Testis (tissue), 3 donors: ENCODE measurements around the gene MSH6. TPM values are rescaled to one million over a fixed set of nuclear protein-coding genes. Genes with fewer than 3 reads are reported as not detected.

Experiments
- DNase-seq: peaks from one replicate; pipeline ENCODE4 v3.0.0-alpha.2; 2019
- H3K27ac ChIP-seq, 2 donors: fragments of 200-600 bp; sonication (generic); one replicate each; pipeline ENCODE4 v1.5.1; 2019
- H3K27me3 ChIP-seq: fragments of 200-600 bp; sonication (generic); one replicate; pipeline ENCODE4 v1.5.1; 2019
- H3K36me3 ChIP-seq: fragments of 200-600 bp; sonication (generic); one replicate; pipeline ENCODE4 v1.5.1; 2017; ENCODE audit warnings: low read depth; ENCODE audit errors: missing control alignments
- H3K4me1 ChIP-seq: fragments of 200-600 bp; sonication (generic); one replicate; pipeline ENCODE4 v1.5.1; 2019
- H3K4me3 ChIP-seq, 2 donors: fragments of 200-600 bp; sonication (generic); one replicate each; pipeline ENCODE4 v1.5.1; 2017 to 2019
- H3K9me3 ChIP-seq: fragments of 200-600 bp; sonication (generic); one replicate; pipeline ENCODE4 v1.5.1; 2017
- POLR2A ChIP-seq: fragments of 450-650 bp; IDR thresholded peaks from one replicate; pipeline ENCODE4 v1.6.1; 2017; ENCODE audit warnings: antibody characterized with exemption, mild to moderate bottlenecking, moderate library complexity
- WGBS, 2 donors: methylation state at CpG; one replicate each; pipeline ENCODE4 v1.1.5; 2018; 5-methylcytosine and 5-hydroxymethylcytosine counted together
- intact Hi-C: fragments of 100-400 bp; cut with DNase I; formaldehyde crosslinking; loops from one replicate; pipeline ENCODE4 v1.15.1; 2023; ENCODE audit warnings: low total_unique reads
- polyA plus RNA-seq: library from polyadenylated mRNA; stranded (reverse); fragments of 350-450 nt; fragmentation: Illumina TruSeq; extraction: RNeasy Lipid Tissue Mini Kit (QIAGEN cat#74804); gene quantifications from one replicate; pipeline ENCODE4 v1.2.3, GENCODE V29; 2014; ENCODE audit warnings: low read depth, low replicate concordance; ENCODE audit not compliant: insufficient read depth
- total RNA-seq, 2 donors: library from RNA; depleted of rRNA; stranded (reverse); fragments of >200 nt; gene quantifications; one replicate each; pipeline ENCODE4 v1.2.3, GENCODE V29; 2016
- TF ChIP-seq, protein P1 (sequence below), 3 experiments: fragments of 450-650 bp in 2 of 3; fragments of 200-600 bp in 1 of 3; sonication (generic) in 1 of 3; IDR thresholded peaks; one replicate each; pipeline ENCODE4 v1.5.1; 2016 to 2019; ENCODE audit warnings: antibody characterized with exemption in 3 of 3, mild to moderate bottlenecking in 2 of 3, moderate library complexity in 1 of 3

MSH6 gene
- total and polyA plus RNA-seq, 3 donors from 2014 or later, result 84.9 to 136 (median 107) TPM

GRCh38 chr2:47784352-47784851 lies 1.5 kb downstream of the MSH6 start:
- Histone ChIP-seq H3K9me3 (no peaks in the 10 kb centered on the region), H3K27ac (peak overlapping the region; percentile 92 to 99), H3K27me3 (no peaks in the 10 kb centered on the region), H3K36me3 (no peaks in the 10 kb centered on the region), H3K4me1 (peaks cover 23% of the 10 kb centered on the region), H3K4me3 (peak overlapping the region; percentile 89 to 99)
- TF ChIP-seq, protein P1, sequence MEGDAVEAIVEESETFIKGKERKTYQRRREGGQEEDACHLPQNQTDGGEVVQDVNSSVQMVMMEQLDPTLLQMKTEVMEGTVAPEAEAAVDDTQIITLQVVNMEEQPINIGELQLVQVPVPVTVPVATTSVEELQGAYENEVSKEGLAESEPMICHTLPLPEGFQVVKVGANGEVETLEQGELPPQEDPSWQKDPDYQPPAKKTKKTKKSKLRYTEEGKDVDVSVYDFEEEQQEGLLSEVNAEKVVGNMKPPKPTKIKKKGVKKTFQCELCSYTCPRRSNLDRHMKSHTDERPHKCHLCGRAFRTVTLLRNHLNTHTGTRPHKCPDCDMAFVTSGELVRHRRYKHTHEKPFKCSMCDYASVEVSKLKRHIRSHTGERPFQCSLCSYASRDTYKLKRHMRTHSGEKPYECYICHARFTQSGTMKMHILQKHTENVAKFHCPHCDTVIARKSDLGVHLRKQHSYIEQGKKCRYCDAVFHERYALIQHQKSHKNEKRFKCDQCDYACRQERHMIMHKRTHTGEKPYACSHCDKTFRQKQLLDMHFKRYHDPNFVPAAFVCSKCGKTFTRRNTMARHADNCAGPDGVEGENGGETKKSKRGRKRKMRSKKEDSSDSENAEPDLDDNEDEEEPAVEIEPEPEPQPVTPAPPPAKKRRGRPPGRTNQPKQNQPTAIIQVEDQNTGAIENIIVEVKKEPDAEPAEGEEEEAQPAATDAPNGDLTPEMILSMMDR (IDR thresholded peaks at IDR 0.05), result no peak
- TF ChIP-seq POLR2A, result no peak
- intact Hi-C loops, result no loop called here
- 15 to 19% methylated on average over 19 to 28 of the region's 28 CpGs for WGBS, 2 donors
- DNase-seq, result peak; percentile 39

DNA sequence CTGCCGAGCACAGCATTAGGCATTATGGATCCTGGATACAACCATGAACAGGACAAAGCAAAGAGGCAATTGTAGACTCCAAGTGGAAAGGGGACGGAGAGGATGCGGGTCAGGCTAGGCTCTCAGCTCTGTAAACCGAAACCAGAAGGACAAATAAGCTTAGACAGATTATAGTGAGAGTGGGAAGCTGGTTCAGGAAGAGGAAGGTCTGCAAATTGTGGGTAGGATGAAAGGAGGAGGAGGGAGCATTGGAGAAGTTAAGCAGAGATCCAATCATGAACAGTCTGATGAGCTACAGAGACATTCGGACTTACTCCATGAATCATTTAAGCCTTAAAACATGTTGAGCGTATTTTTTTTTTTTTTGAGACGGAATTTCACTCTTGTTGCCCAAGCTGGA lies 3.0 kb downstream of the MSH6 start:
- WGBS, 2 donors, result 42 to 49% methylated on average over 7 of the region's 7 CpGs
- TF ChIP-seq, protein P1 (IDR thresholded peaks at IDR 0.05), result no peak
- no peak for TF ChIP-seq POLR2A
- H3K27me3 ChIP-seq, result no peaks in the 10 kb centered on the region
- no peak overlapping the region for H3K4me3 ChIP-seq
- peaks cover 22% of the 10 kb centered on the region for H3K4me1 ChIP-seq
- DNase-seq, result no peak
- peak overlapping the region in 1 of 2 donors; percentile 18 for H3K27ac ChIP-seq
- intact Hi-C loops, result no loop called here
- H3K36me3 ChIP-seq, result no peaks in the 10 kb centered on the region
- H3K9me3 ChIP-seq, result no peaks in the 10 kb centered on the region

DNA sequence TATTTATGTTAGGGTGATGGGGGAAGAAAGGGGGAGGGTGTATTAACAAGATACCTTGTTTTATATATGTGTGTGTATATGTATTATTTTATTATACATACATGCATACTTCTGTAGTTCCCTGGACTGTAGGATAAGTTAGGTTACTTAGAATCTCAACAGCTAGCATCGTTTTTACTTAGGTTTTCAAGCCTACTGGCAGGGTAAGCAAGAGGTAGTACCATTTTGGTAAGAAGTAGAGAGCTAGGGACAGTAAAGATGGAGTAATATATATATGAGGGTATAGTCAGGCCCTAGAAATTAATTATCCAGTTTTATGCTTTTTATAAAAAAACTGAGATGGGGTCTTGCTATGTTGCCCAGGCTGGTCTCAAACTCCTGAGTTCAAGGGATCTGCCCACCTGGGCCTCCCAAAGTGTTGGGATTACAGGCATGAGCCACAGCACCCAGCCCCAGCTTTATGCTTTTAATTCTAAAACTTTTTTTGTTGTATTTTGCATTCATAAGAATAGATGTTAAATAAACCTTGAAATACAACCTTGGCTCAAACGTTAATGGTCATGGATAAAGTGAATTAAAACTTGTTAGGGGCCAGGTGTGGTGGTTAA lies 13.2 kb downstream of the MSH6 start:
- intact Hi-C loops, result no loop called here
- Histone ChIP-seq H3K4me3 (no peak overlapping the region), H3K4me1 (no peaks in the 10 kb centered on the region), H3K9me3 (no peaks in the 10 kb centered on the region), H3K27me3 (no peaks in the 10 kb centered on the region), H3K27ac (no peak overlapping the region), H3K36me3 (no peaks in the 10 kb centered on the region)
- no peak for DNase-seq
- WGBS, 2 donors, result 74 to 82% methylated on average over 2 of the region's 2 CpGs
- TF ChIP-seq, protein P1 (IDR thresholded peaks at IDR 0.05), result no peak
- no peak for TF ChIP-seq POLR2A

- Histone ChIP-seq H3K36me3 (no peaks in the 10 kb centered on the region), H3K27me3 (no peaks in the 10 kb centered on the region), H3K27ac (no peak overlapping the region), H3K4me1 (no peaks in the 10 kb centered on the region), H3K4me3 (no peak overlapping the region), H3K9me3 (no peaks in the 10 kb centered on the region)
- TF ChIP-seq, protein P1 (IDR thresholded peaks at IDR 0.05), result no peak
- TF ChIP-seq POLR2A, result no peak
- intact Hi-C loops, result no loop called here
- 84 to 95% methylated on average over 6 of the region's 6 CpGs for WGBS, 2 donors
- no peak for DNase-seq
These were observed 15.7 kb downstream of the MSH6 start for GRCh38 chr2:47798631-47799030.

DNA sequence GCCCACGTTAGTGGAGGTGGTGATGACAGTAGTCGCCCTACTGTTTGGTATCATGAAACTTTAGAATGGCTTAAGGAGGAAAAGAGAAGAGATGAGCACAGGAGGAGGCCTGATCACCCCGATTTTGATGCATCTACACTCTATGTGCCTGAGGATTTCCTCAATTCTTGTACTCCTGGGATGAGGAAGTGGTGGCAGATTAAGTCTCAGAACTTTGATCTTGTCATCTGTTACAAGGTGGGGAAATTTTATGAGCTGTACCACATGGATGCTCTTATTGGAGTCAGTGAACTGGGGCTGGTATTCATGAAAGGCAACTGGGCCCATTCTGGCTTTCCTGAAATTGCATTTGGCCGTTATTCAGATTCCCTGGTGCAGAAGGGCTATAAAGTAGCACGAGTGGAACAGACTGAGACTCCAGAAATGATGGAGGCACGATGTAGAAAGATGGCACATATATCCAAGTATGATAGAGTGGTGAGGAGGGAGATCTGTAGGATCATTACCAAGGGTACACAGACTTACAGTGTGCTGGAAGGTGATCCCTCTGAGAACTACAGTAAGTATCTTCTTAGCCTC lies 16.2 kb downstream of the MSH6 start:
- 94 to 97% methylated on average over 6 of the region's 6 CpGs for WGBS, 2 donors
- intact Hi-C loops, result no loop called here
- no peak for DNase-seq

More for the DNA sequence above, 16.2 kb downstream of the MSH6 start:
- Histone ChIP-seq H3K36me3 (no peaks in the 10 kb centered on the region), H3K4me1 (no peaks in the 10 kb centered on the region), H3K4me3 (no peak overlapping the region), H3K27me3 (no peaks in the 10 kb centered on the region), H3K27ac (no peak overlapping the region), H3K9me3 (no peaks in the 10 kb centered on the region)
- no peak for TF ChIP-seq POLR2A
- TF ChIP-seq, protein P1 (IDR thresholded peaks at IDR 0.05), result no peak
